OCI-LY7 (cell line): ENCODE results near the gene ARL4A. TPM values are rescaled to one million over a fixed set of nuclear protein-coding genes. Genes with fewer than 3 reads are reported as not detected.

Source experiments
- BruUV-seq: library from RNA; stranded (reverse); fragments of 400-500 nt; replicated peaks from 2 replicates; lab custom pipeline; 2021; lab: Mats Ljungman, UMichigan
- CTCF ChIA-PET: fragments of 300-600 bp; sonication (Branson Sonifier 250); formaldehyde crosslinking; loops from one replicate; lab custom pipeline; 2022; ENCODE audit warnings: antibody characterized with exemption; ENCODE audit not compliant: unreplicated experiment; lab: Charles Lee
- POLR2A ChIA-PET: fragments of 300-600 bp; sonication (Branson Sonifier 250); formaldehyde crosslinking; loops from one replicate; lab custom pipeline; 2022; ENCODE audit warnings: antibody characterized with exemption; lab: Charles Lee
- DNase-seq: peaks from one replicate; pipeline ENCODE4 v3.0.0-alpha.2; 2015; ENCODE audit warnings: low spot score
- H2AFZ ChIP-seq: fragments of 200-600 bp; sonication (generic), shearing (Covaris generic); 2 replicates; pipeline ENCODE4 v1.6.1; 2014; ENCODE audit warnings: mild to moderate bottlenecking, antibody characterized with exemption, low read length, moderate library complexity
- H3K27ac ChIP-seq: fragments of 200-600 bp; sonication (generic); 2 replicates; pipeline ENCODE4 v1.5.1; 2014; ENCODE audit warnings: mixed run types, low read depth, mild to moderate bottlenecking, moderate library complexity, low read length, inconsistent platforms; ENCODE audit not compliant: poor library complexity, severe bottlenecking
- H3K36me3 ChIP-seq: fragments of 200-600 bp; sonication (generic); 2 replicates; pipeline ENCODE4 v1.6.1; 2014; ENCODE audit warnings: mild to moderate bottlenecking, antibody characterized with exemption, low read length, moderate library complexity, mixed read lengths; ENCODE audit not compliant: insufficient read depth
- H3K4me1 ChIP-seq: fragments of 200-600 bp; sonication (generic); 2 replicates; pipeline ENCODE4 v1.5.1; 2014; ENCODE audit warnings: mild to moderate bottlenecking, low read length; ENCODE audit not compliant: insufficient read depth, poor library complexity, severe bottlenecking
- H3K4me2 ChIP-seq: fragments of 200-600 bp; sonication (generic); 2 replicates; pipeline ENCODE4 v1.6.1; 2014; ENCODE audit warnings: mild to moderate bottlenecking, low read length
- H3K4me3 ChIP-seq: fragments of 200-600 bp; sonication (generic); 2 replicates; pipeline ENCODE4 v1.5.1; 2014; ENCODE audit warnings: mild to moderate bottlenecking, low read depth, low read length; ENCODE audit not compliant: poor library complexity, severe bottlenecking
- H3K79me2 ChIP-seq: fragments of 200-600 bp; sonication (generic); 2 replicates; pipeline ENCODE4 v1.6.1; 2016; ENCODE audit warnings: low read depth, mild to moderate bottlenecking, low read length, moderate library complexity, mixed read lengths; ENCODE audit not compliant: insufficient read depth
- H3K9me2 ChIP-seq: fragments of 200-600 bp; sonication (generic); 2 replicates; pipeline ENCODE4 v1.6.1; 2016; ENCODE audit warnings: mild to moderate bottlenecking, low read length, mixed read lengths; ENCODE audit not compliant: insufficient read depth
- H3K9me3 ChIP-seq: fragments of 200-600 bp; sonication (generic); 2 replicates; pipeline ENCODE4 v1.6.1; 2014; ENCODE audit warnings: mild to moderate bottlenecking, mixed run types, low read length, mixed read lengths
- H4K20me1 ChIP-seq: fragments of 200-600 bp; sonication (generic); 2 replicates; pipeline ENCODE4 v1.6.1; 2014; ENCODE audit warnings: mild to moderate bottlenecking, antibody characterized with exemption, low read length, moderate library complexity, mixed read lengths; ENCODE audit not compliant: insufficient read depth
- CTCF ChIP-seq: fragments of 200-600 bp; sonication (generic); conservative IDR thresholded peaks from 2 replicates; pipeline ENCODE4 v1.5.1; 2014; ENCODE audit warnings: mild to moderate bottlenecking, antibody characterized with exemption, low read length, moderate library complexity, mixed read lengths
- EZH2phosphoT487 ChIP-seq: fragments of 200-600 bp; sonication (generic); IDR thresholded peaks from 2 replicates; pipeline ENCODE4 v1.6.1; 2018; ENCODE audit warnings: low read depth, borderline replicate concordance, mild to moderate bottlenecking, mixed run types, antibody characterized with exemption, low read length, moderate library complexity, mixed read lengths
- intact Hi-C: fragments of 100-400 bp; cut with micrococcal nuclease; formaldehyde crosslinking; loops from one replicate; pipeline ENCODE4 v1.10.0; 2022; ENCODE audit not compliant: unreplicated experiment
- small RNA-seq: library from RNA; depleted of rRNA; stranded (forward); fragments of <200 nt; gene quantifications from one replicate; pipeline ENCODE3, GENCODE V24; 2014
- total RNA-seq, 2 experiments: library from RNA; depleted of rRNA in 1 of 2; stranded (reverse); fragments of >200 nt in 1 of 2; shearing (Covaris generic) in 1 of 2; gene quantifications; 2 replicates each; pipeline ENCODE4 v1.2.3, GENCODE V29; 2014 to 2022

Gene ARL4A
- total RNA-seq, 2 experiments from 2014 or later: 5.5 to 10.1 TPM

DNA sequence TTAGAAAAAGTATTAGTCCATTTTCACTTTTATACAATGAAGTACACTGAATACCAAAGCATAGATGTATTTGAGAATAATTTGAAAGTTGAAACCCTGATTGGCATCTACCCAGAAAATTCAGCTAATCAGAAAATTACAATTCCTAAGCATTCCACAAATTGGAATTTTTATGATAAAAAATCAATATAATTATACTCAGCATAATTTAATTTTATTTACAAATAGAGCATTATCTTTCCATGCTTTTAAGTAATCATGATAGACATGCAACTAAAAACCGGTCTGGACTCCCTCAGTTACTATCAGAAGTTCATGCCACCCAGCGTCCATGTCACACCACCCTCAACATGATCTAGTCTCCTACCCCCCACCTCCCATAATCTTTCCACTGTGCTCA, 50.4 kb downstream of the ARL4A start:
- Histone ChIP-seq H3K27ac (no peak overlapping the region), H3K36me3 (no peaks in the 10 kb centered on the region), H2AFZ (no peak overlapping the region), H3K4me3 (no peak overlapping the region), H3K4me2 (no peak overlapping the region), H3K79me2 (no peaks in the 10 kb centered on the region), H4K20me1 (no peaks in the 10 kb centered on the region), H3K9me2 (no peaks in the 10 kb centered on the region), H3K4me1 (no peaks in the 10 kb centered on the region), H3K9me3 (no peaks in the 10 kb centered on the region)
- DNase-seq: no peak
- TF ChIP-seq EZH2phosphoT487 (no peak), CTCF (no peak)
- POLR2A ChIA-PET: no interaction called here
- BruUV-seq: no TSS peak
- CTCF ChIA-PET: no interaction called here
- intact Hi-C loops: no loop called here

DNA sequence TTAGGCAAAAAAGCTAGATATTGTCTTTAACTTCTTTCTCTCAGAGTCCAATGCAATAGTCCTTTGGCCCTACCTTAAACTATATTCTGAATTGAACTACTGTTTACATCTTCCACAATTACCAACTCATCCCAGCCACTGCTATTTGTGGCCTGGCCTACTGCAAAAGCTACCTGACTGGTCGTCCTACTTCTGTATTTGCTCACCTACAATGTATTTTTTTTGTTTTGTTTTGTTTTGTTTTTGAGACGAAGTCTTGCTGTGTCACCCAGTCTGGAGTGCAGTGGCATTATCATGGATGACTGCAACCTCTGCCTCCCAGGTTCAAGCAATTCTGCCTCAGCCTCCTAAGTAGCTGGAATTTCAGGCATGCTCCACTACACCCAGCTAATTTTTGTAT, 51.2 kb downstream of the ARL4A start:
- no peak for DNase-seq
- intact Hi-C loops: no loop called here
- H3K27ac ChIP-seq: no peak overlapping the region
- H3K36me3 ChIP-seq: no peaks in the 10 kb centered on the region
- no peaks in the 10 kb centered on the region for H3K9me3 ChIP-seq
- no peaks in the 10 kb centered on the region for H4K20me1 ChIP-seq
- H3K4me3 ChIP-seq: no peak overlapping the region
- H3K4me2 ChIP-seq: no peak overlapping the region
- no peaks in the 10 kb centered on the region for H3K4me1 ChIP-seq
- CTCF ChIA-PET: no interaction called here
- POLR2A ChIA-PET: interaction anchor here (1.0 kb wide), 1 partner anchor 12 kb away, joined by 3 read pairs; no protein-coding TSS in a partner anchor
- no TSS peak for BruUV-seq
- H3K9me2 ChIP-seq: no peaks in the 10 kb centered on the region
- no peak overlapping the region for H2AFZ ChIP-seq
- H3K79me2 ChIP-seq: no peaks in the 10 kb centered on the region
- no peak for TF ChIP-seq CTCF
- no peak for TF ChIP-seq EZH2phosphoT487

Small RNA genes within 50 kb of the gene (small RNA-seq; reads per million reads assigned to genes)
- gene RF00264: not detected

Other genes with a start within 250 kb of the ARL4A start
- gene SCIN, start 116.9 kb upstream of the ARL4A start, total RNA-seq (2014; rRNA removed; shearing (Covaris generic)): not detected in 2 replicates
- gene SCIN, start 116.9 kb upstream of the ARL4A start, total RNA-seq (2022): not detected in 2 replicates